MM.1S (cell line): ENCODE results near the gene DOCK4.

Experiments
- EZH2 ChIP-seq: fragments of 300-600 bp; sonication (generic); optimal IDR thresholded peaks from 2 replicates; pipeline ENCODE3; 2017; ENCODE audit warnings: low read depth, mild to moderate bottlenecking, antibody characterized with exemption, low read length, mixed read lengths
- TF ChIP-seq, protein P1 (sequence below): fragments of 300-600 bp; sonication (generic); IDR thresholded peaks from 2 replicates; pipeline ENCODE4 v1.5.1; 2016; ENCODE audit warnings: antibody characterized with exemption, low read length, mixed read lengths

DNA sequence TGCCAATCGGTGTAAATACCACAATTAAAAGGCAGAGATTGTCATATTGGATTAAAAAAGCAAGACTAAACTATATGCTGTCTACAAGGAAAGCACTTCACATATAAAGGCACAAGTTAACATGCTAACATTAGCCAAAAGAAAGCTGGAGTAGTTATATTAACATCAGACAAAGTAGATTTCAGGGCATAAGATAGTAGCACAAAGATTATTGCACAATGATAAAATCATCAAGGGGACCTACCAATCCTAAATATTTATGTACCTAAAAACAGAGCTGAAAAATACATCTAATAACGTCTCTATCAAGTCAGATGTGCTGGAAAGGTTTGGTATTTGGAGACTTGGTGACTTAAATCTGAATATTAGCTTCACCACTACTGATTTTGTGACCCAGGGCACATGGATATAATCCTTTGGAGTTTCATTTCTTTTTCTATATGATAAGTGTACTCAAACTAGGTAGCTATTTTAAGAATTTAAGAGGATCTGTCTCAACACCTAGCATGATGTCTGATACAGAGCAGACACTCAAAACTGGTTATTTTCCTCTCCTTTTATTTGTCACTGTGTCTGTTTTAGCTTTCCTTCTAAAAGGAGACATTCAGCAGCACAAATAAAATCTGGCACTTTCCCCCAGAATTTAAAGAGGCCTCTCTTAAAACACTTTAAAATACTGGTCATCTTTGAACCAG, 156.5 kb downstream of the DOCK4 start:
- TF ChIP-seq, protein P1, sequence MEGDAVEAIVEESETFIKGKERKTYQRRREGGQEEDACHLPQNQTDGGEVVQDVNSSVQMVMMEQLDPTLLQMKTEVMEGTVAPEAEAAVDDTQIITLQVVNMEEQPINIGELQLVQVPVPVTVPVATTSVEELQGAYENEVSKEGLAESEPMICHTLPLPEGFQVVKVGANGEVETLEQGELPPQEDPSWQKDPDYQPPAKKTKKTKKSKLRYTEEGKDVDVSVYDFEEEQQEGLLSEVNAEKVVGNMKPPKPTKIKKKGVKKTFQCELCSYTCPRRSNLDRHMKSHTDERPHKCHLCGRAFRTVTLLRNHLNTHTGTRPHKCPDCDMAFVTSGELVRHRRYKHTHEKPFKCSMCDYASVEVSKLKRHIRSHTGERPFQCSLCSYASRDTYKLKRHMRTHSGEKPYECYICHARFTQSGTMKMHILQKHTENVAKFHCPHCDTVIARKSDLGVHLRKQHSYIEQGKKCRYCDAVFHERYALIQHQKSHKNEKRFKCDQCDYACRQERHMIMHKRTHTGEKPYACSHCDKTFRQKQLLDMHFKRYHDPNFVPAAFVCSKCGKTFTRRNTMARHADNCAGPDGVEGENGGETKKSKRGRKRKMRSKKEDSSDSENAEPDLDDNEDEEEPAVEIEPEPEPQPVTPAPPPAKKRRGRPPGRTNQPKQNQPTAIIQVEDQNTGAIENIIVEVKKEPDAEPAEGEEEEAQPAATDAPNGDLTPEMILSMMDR, result no peak
- TF ChIP-seq EZH2, result no peak
